Measurements from ENCODE around the gene CYBA.

DNA sequence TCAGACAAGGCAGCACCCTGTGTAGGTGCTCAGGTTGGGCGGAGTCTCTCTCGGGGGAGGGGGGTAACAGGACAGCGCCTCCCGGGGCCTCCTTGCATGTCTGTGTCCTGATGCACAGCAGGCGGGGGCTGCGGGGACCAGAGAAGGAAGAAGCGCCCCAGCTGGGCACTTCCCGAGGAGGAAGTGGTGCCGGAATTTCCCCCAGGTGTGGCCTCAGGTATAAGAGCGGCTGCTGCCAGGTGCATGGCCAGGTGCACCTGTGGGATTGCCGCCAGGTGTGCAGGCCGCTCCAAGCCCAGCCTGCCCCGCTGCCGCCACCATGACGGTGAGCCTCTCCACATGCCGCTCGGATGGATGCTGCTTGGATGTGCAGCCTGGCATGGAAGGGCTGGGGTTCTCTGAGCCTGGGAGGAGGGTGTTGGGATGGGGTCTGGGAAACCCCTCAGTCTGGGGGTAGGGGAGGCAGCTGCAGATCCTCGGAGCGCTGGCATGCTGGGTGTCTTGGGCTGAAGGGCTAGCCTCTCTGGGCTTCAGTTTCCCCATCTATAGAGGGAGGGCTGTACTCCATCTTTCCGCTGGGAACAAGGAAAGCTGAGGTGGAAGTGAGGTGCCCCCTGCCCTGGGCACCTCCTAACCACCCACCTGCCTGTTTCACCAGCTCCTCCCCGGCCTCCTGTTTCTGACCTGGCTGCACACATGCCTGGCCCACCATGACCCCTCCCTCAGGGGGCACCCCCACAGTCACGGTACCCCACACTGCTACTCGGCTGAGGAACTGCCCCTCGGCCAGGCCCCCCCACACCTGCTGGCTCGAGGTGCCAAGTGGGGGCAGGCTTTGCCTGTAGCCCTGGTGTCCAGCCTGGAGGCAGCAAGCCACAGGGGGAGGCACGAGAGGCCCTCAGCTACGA is 12.3 kb downstream of the CYBA start, which contains the start of gene IL17C:
- TF ChIP-seq CTCF (IDR thresholded peaks at IDR 0.05) (no peak), POLR2A (IDR thresholded peaks at IDR 0.05) (no peak)

All from body of pancreas (tissue), 4 donors.